Measurements from ENCODE around the gene DENND6B. TPM values are rescaled to one million over a fixed set of nuclear protein-coding genes. Genes with fewer than 3 reads are reported as not detected.

Gene DENND6B
- total and polyA plus RNA-seq, 2 experiments from 2014 or later: 0.71 to 1.3 TPM

GRCh38 chr22:50313021-50313420, 13.8 kb downstream of the DENND6B start:
- H3K27me3 ChIP-seq (ENCODE audit: insufficient read depth): no peaks in the 10 kb centered on the region
- Mint-ChIP-seq H3K36me3 (ENCODE audit: low read depth) (no peaks in the 10 kb centered on the region), H3K9me3 (no peaks in the 10 kb centered on the region), H3K4me3 (no peak overlapping the region), H3K27me3 (ENCODE audit: insufficient read depth, low read depth, poor library complexity) (peaks cover 16% of the 10 kb centered on the region), H3K27ac (no peak overlapping the region), H3K4me1 (peaks cover 12% of the 10 kb centered on the region)
- H2AFZ ChIP-seq: no peak overlapping the region
- H3K79me2 ChIP-seq (replicated peaks; ENCODE audit: insufficient read depth): no peaks in the 10 kb centered on the region
- no peak overlapping the region for H3K4me3 ChIP-seq
- TF ChIP-seq ZNF114 (CRISPR knock-in tag; IDR thresholded peaks at IDR 0.05) (no peak), REST (IDR thresholded peaks at IDR 0.05; ENCODE audit: unreplicated experiment) (no peak), EZH2phosphoT487 (IDR thresholded peaks at IDR 0.05; ENCODE audit: unreplicated experiment) (no peak), CREB1 (CRISPR knock-in tag; IDR thresholded peaks at IDR 0.05; ENCODE audit: low read depth) (no peak), CTCF (conservative IDR thresholded peaks at IDR 0.05; ENCODE audit: low read depth in 2 of 2) (no peak), ZNF331 (CRISPR knock-in tag; IDR thresholded peaks at IDR 0.05; ENCODE audit: low read depth) (no peak), EZH2 (IDR thresholded peaks at IDR 0.05; ENCODE audit: low read depth, unreplicated experiment) (no peak), ZNF462 (CRISPR knock-in tag; IDR thresholded peaks at IDR 0.05) (no peak)
- DNase-seq (ENCODE audit: low spot score) (no peak), ATAC-seq (no peak)
- H4K20me1 ChIP-seq (replicated peaks; ENCODE audit: insufficient read depth): no peaks in the 10 kb centered on the region
- no peaks in the 10 kb centered on the region for H3K36me3 ChIP-seq (ENCODE audit: insufficient read depth)
- no peak overlapping the region for H3K27ac ChIP-seq (ENCODE audit: low read depth)
- no peaks in the 10 kb centered on the region for H3K9me2 ChIP-seq (ENCODE audit: insufficient read depth)
- H3F3A ChIP-seq (replicated peaks; ENCODE audit: low read depth): 0 out of 2 replicates have a peak, but pooled peaks cover 6% of the 10 kb centered on the region
- peaks cover 3% of the 10 kb centered on the region; the same call in 1 of the 2 replicates for H3K4me1 ChIP-seq (ENCODE audit: insufficient read depth)
- H3K4me2 ChIP-seq: no peak overlapping the region

All from GM23338 (cell line).